Trophoblast cell (in vitro differentiated cells and primary cell): ENCODE measurements around the gene SLC35F1.

ENCODE experiments used
- DNase-seq, 2 donors: peaks; one replicate each; pipeline ENCODE4 v3.0.0-alpha.2; 2016
- H2AFZ ChIP-seq: 2 replicates; pipeline ENCODE4 v1.6.1; 2013; ENCODE audit warnings: low read length, moderate library complexity, mild to moderate bottlenecking; ENCODE audit not compliant: insufficient read depth, poor library complexity
- H2AK5ac ChIP-seq: 2 replicates; pipeline ENCODE4 v1.6.1; 2013; ENCODE audit warnings: mild to moderate bottlenecking, low read length
- H2BK120ac ChIP-seq: 2 replicates; pipeline ENCODE4 v1.6.1; 2013; ENCODE audit warnings: low read length, mild to moderate bottlenecking, moderate library complexity; ENCODE audit not compliant: insufficient read depth, poor library complexity
- H2BK12ac ChIP-seq: 2 replicates; pipeline ENCODE4 v1.6.1; 2013; ENCODE audit warnings: mild to moderate bottlenecking, low read length, moderate library complexity
- H2BK5ac ChIP-seq: 2 replicates; pipeline ENCODE4 v1.6.1; 2013; ENCODE audit warnings: low read length, low read depth, moderate library complexity, mild to moderate bottlenecking; ENCODE audit not compliant: poor library complexity
- H3K14ac ChIP-seq: 2 replicates; pipeline ENCODE4 v1.6.1; 2013; ENCODE audit warnings: mild to moderate bottlenecking, low read length
- H3K18ac ChIP-seq: 2 replicates; pipeline ENCODE4 v1.6.1; 2013; ENCODE audit warnings: mild to moderate bottlenecking, low read length
- H3K23ac ChIP-seq: 2 replicates; pipeline ENCODE4 v1.6.1; 2013; ENCODE audit warnings: low read length
- H3K27ac ChIP-seq: 2 replicates; pipeline ENCODE4 v1.5.1; 2013; ENCODE audit warnings: low read depth, mild to moderate bottlenecking, inconsistent platforms, low read length, moderate library complexity
- H3K27me3 ChIP-seq: 2 replicates; pipeline ENCODE4 v1.6.1; 2013; ENCODE audit warnings: inconsistent platforms, mild to moderate bottlenecking, low read length, moderate library complexity; ENCODE audit not compliant: insufficient read depth
- H3K36me3 ChIP-seq, 2 experiments: 1 replicate in 1 of 2; 2 replicates in 1 of 2; pipeline ENCODE4 v1.6.1; 2013; ENCODE audit warnings: low read length in 2 of 2, mild to moderate bottlenecking in 2 of 2, moderate library complexity in 1 of 2; ENCODE audit not compliant: insufficient read depth in 2 of 2, control insufficient read depth in 1 of 2
- H3K4ac ChIP-seq: 2 replicates; pipeline ENCODE4 v1.6.1; 2013; ENCODE audit warnings: low read depth, mild to moderate bottlenecking, low read length, moderate library complexity
- H3K4me1 ChIP-seq, 2 experiments: 1 replicate in 1 of 2; 2 replicates in 1 of 2; pipeline ENCODE4 v1.6.1; 2013; ENCODE audit warnings: low read length in 2 of 2, mild to moderate bottlenecking in 2 of 2, moderate library complexity in 1 of 2; ENCODE audit not compliant: insufficient read depth in 2 of 2, control insufficient read depth in 1 of 2
- H3K4me2 ChIP-seq: 2 replicates; pipeline ENCODE4 v1.6.1; 2013; ENCODE audit warnings: inconsistent platforms, mild to moderate bottlenecking, low read length, moderate library complexity
- H3K4me3 ChIP-seq: 2 replicates; pipeline ENCODE4 v1.5.1; 2013; ENCODE audit warnings: mild to moderate bottlenecking, low read depth, low read length, inconsistent platforms
- H3K79me1 ChIP-seq: one replicate; pipeline ENCODE4 v1.6.1; 2013; ENCODE audit warnings: low read length
- H3K79me2 ChIP-seq: 2 replicates; pipeline ENCODE4 v1.6.1; 2013; ENCODE audit warnings: low read length, mild to moderate bottlenecking; ENCODE audit not compliant: control insufficient read depth, insufficient read depth, poor library complexity
- H3K9ac ChIP-seq: 2 replicates; pipeline ENCODE4 v1.6.1; 2013; ENCODE audit warnings: mild to moderate bottlenecking, low read length
- H3K9me3 ChIP-seq: 2 replicates; pipeline ENCODE4 v1.6.1; 2013; ENCODE audit warnings: low read depth, mild to moderate bottlenecking, control low read depth, inconsistent platforms, low read length; ENCODE audit not compliant: insufficient read depth
- H4K12ac ChIP-seq: 2 replicates; pipeline ENCODE4 v1.6.1; 2013; ENCODE audit warnings: low read depth, mild to moderate bottlenecking, low read length, moderate library complexity
- H4K8ac ChIP-seq: 2 replicates; pipeline ENCODE4 v1.6.1; 2013; ENCODE audit warnings: low read depth, mild to moderate bottlenecking, low read length, moderate library complexity
- H4K91ac ChIP-seq: one replicate; pipeline ENCODE4 v1.6.1; 2013; ENCODE audit warnings: low read depth, mild to moderate bottlenecking, low read length, moderate library complexity
- WGBS: extraction: QIAGEN DNeasy Blood & Tissue Kit; methylation state at CpG from one replicate; pipeline ENCODE4 v1.1.7; 2013; ENCODE audit warnings: missing lambda C conversion rate; ENCODE audit not compliant: insufficient read length, insufficient coverage; ENCODE audit errors: extremely low coverage; 5-methylcytosine and 5-hydroxymethylcytosine counted together

Gene SLC35F1

GRCh38 chr6:118100717-118101116 is 193.7 kb downstream of the SLC35F1 start:
- Histone ChIP-seq H3K18ac (no peak overlapping the region), H4K12ac (no peak overlapping the region), H3K4ac (no peak overlapping the region), H2BK120ac (no peak overlapping the region), H3K23ac (no peak overlapping the region), H4K91ac (no peak overlapping the region), H3K79me2 (no peaks in the 10 kb centered on the region), H3K4me2 (no peak overlapping the region), H3K36me3 (no peaks in the 10 kb centered on the region), H3K9ac (no peak overlapping the region), H3K14ac (no peak overlapping the region), H2AK5ac (no peak overlapping the region), H3K4me3 (no peak overlapping the region), H4K8ac (no peak overlapping the region), H3K4me1 (no peaks in the 10 kb centered on the region), H3K27me3 (no peaks in the 10 kb centered on the region), H2BK12ac (no peak overlapping the region), H2BK5ac (no peak overlapping the region), H3K27ac (no peak overlapping the region), H2AFZ (no peak overlapping the region), H3K9me3 (peaks cover 3% of the 10 kb centered on the region), H3K79me1 (no peaks in the 10 kb centered on the region)
- no CpG with 5 or more reads among the region's 2 CpGs for WGBS
- no peak for DNase-seq

GRCh38 chr6:118101220-118101619 is 194.2 kb downstream of the SLC35F1 start:
- no peak overlapping the region for H3K14ac ChIP-seq
- H3K79me2 ChIP-seq, result no peaks in the 10 kb centered on the region
- H3K27me3 ChIP-seq, result no peaks in the 10 kb centered on the region
- no peak overlapping the region for H2AK5ac ChIP-seq
- H4K12ac ChIP-seq, result no peak overlapping the region
- no peak overlapping the region for H3K4ac ChIP-seq
- no peak overlapping the region for H3K23ac ChIP-seq
- H3K4me3 ChIP-seq, result no peak overlapping the region
- WGBS, result no CpG with 5 or more reads among the region's 1 CpG
- H2BK12ac ChIP-seq, result no peak overlapping the region
- no peak overlapping the region for H3K27ac ChIP-seq
- H3K79me1 ChIP-seq, result no peaks in the 10 kb centered on the region
- H3K9ac ChIP-seq, result no peak overlapping the region
- H3K18ac ChIP-seq, result no peak overlapping the region
- H2BK120ac ChIP-seq, result no peak overlapping the region
- no peak overlapping the region for H4K8ac ChIP-seq
- no peaks in the 10 kb centered on the region for H3K36me3 ChIP-seq
- H2BK5ac ChIP-seq, result no peak overlapping the region
- H3K4me1 ChIP-seq, result no peaks in the 10 kb centered on the region
- H3K4me2 ChIP-seq, result no peak overlapping the region
- peaks cover 3% of the 10 kb centered on the region for H3K9me3 ChIP-seq
- no peak for DNase-seq
- no peak overlapping the region for H2AFZ ChIP-seq
- no peak overlapping the region for H4K91ac ChIP-seq

- Histone ChIP-seq H4K8ac (no peak overlapping the region), H3K27me3 (no peaks in the 10 kb centered on the region), H3K9ac (no peak overlapping the region), H2BK12ac (no peak overlapping the region), H3K36me3 (no peaks in the 10 kb centered on the region), H3K79me1 (no peaks in the 10 kb centered on the region), H3K4me1 (no peaks in the 10 kb centered on the region), H2AK5ac (no peak overlapping the region), H3K27ac (no peak overlapping the region), H3K23ac (no peak overlapping the region), H2AFZ (no peak overlapping the region), H3K4ac (no peak overlapping the region), H3K4me2 (no peak overlapping the region), H3K14ac (no peak overlapping the region), H3K18ac (no peak overlapping the region), H3K9me3 (peaks cover 3% of the 10 kb centered on the region), H2BK5ac (no peak overlapping the region), H4K91ac (no peak overlapping the region), H3K79me2 (no peaks in the 10 kb centered on the region), H2BK120ac (no peak overlapping the region), H4K12ac (no peak overlapping the region), H3K4me3 (no peak overlapping the region)
- no CpG with 5 or more reads among the region's 4 CpGs for WGBS
- DNase-seq, result no peak
These were observed 194.8 kb downstream of the SLC35F1 start for GRCh38 chr6:118101831-118102345.

GRCh38 chr6:118102401-118102800 is 195.3 kb downstream of the SLC35F1 start:
- H3K79me1 ChIP-seq, result no peaks in the 10 kb centered on the region
- no peak overlapping the region for H3K23ac ChIP-seq
- no peak overlapping the region for H2BK120ac ChIP-seq
- peaks cover 3% of the 10 kb centered on the region for H3K9me3 ChIP-seq
- no peaks in the 10 kb centered on the region for H3K79me2 ChIP-seq
- H3K4me1 ChIP-seq, result no peaks in the 10 kb centered on the region
- H2AK5ac ChIP-seq, result no peak overlapping the region
- H3K27me3 ChIP-seq, result no peaks in the 10 kb centered on the region
- no peaks in the 10 kb centered on the region for H3K36me3 ChIP-seq
- H3K4me3 ChIP-seq, result no peak overlapping the region
- no peak overlapping the region for H3K4ac ChIP-seq
- H2AFZ ChIP-seq, result no peak overlapping the region
- no peak overlapping the region for H2BK5ac ChIP-seq
- H2BK12ac ChIP-seq, result no peak overlapping the region
- no peak overlapping the region for H4K91ac ChIP-seq
- no peak overlapping the region for H3K27ac ChIP-seq
- DNase-seq, result no peak
- no peak overlapping the region for H3K18ac ChIP-seq
- no CpG with 5 or more reads among the region's 2 CpGs for WGBS
- no peak overlapping the region for H3K14ac ChIP-seq
- H4K12ac ChIP-seq, result no peak overlapping the region
- H3K4me2 ChIP-seq, result no peak overlapping the region
- H3K9ac ChIP-seq, result no peak overlapping the region
- no peak overlapping the region for H4K8ac ChIP-seq
